Activated CD8-positive, alpha-beta memory T cell treated with anti-CD3 and anti-CD28 coated beads, Interleukin-2, amount 50 U/mL, for 1 hour (primary cell): ENCODE measurements around the gene VPS41.

Experiments used
- DNase-seq: peaks from one replicate; pipeline ENCODE4 v3.0.0-alpha.2; 2020; ENCODE audit errors: extremely low read depth

The VPS41 gene

DNA sequence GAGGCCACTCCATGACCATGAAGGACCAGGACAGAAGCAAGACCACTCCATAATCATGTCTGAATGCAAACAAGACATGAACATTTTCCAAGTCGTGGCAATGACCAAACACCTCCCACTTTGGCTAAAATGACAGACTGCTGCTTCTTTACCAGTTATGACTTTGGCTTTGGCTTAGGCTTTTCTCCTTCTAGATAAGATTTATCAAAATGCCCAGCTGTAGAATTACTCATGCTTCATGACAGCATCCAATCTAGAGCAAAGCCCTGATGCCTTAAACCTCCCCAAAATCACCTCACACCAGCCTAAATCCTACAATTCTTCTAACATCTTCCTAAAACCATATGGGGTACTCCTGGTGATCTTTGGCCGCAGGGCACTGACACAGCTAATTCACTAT, 102.1 kb downstream of the VPS41 start:
- DNase-seq, result no peak

DNA sequence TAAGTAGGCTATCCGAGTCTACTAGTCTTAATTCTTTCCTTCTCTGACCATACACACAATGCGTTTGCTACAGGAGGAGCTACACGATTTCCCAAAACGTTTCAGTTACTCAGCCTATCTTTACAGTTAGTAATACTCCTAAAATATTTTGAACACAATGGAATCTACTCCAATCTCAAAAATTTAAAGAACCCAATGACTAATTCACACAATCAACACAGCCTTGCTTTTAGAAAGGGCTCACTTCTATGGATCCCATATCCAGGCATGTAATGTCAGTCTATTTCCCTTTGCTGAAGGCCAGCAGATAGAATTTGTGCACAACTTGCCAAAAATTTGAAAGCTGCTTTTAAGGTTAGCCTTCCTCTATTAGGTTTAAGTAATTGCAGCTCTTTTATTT, 107.2 kb downstream of the VPS41 start:
- no peak for DNase-seq

DNA sequence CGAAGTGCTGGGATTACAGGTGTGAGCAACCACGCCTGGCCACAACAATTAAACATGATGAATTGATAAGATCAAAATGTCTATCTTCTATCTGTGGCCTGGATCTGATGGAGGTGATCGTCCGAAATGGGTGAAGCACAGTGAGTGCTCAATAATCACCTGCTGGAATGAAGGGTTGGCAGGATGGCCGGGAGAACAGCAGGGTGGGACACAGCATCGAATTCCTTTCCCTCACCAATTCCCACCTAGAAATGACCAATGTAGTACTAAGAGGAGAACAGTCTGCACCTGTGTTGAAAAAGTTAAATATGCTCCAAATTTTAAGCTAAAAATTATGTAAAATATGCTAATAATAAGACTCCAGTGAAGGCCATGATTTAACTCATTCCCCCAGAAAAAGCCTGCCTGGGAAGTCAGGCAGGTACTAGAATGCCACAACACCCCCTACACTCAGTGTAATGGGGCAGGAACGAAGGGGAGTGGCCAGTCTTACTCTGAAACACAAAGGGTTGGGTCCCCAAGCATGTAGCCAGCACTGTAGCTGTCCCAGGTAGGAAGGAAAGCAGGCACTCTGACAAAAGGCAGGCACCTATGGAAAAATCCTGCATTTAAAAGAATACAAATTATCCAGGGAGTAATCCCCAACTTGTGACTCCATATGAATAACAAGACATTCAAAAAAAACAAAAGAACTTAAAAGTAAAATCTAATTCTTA, 110.3 kb downstream of the VPS41 start:
- DNase-seq, result no peak

DNA sequence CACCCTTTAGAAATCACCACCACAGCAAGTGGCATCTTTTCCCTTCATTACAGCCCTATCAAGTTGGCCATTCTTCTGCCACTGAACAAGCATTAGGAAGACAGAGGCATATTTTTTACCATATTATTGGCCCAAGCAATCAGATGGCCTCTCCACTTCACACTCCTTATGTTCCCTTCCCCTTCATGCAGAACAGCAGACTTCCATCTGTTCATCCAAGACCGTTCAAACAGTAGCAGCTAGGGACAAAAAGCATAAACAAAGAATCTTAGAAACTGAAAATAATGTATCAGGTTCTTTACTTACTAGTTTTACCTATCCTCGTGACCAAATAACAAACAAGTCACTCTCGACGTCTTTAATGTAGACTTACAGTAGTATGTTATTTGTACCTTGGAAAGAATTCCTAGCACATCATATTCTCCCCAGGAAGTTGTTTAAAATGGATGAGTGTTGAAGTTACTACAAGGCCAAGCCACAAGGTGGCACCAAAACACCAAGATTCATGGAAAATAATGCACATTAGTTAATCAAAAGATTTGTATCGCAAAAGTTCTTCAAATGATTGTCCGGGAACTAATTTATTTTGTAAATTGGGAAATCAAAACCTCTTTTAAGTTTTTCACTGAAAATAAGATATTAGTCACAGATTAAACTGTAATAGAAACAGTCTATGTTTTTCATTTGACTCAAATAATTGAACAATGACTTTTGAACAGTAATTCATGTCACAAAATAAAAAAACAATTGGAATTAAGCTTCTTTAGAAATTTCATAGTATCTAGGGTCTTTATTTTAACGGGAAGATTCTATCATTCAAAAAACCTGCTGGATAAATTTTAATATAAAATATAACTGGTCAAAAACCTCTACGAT, 112.1 kb downstream of the VPS41 start:
- DNase-seq, result no peak

DNA sequence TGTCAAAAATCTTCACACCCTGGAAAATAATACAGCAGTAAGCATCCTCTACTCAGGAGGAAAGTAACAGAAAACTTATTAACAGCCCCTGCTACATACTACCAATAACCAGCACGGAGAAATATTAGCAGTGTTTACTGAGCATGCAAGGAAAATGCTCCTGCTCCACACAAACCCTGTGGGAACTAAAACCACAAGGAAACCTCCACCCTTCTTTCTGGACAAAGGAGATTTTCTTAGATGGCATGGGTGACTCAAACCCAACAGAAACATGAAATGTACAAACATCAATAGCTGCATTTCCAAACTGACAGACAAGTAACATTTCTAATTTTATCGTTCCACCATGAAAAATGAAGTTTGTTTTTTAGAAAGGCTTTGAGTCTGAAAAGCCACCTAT, 113.4 kb downstream of the VPS41 start:
- no peak for DNase-seq

DNA sequence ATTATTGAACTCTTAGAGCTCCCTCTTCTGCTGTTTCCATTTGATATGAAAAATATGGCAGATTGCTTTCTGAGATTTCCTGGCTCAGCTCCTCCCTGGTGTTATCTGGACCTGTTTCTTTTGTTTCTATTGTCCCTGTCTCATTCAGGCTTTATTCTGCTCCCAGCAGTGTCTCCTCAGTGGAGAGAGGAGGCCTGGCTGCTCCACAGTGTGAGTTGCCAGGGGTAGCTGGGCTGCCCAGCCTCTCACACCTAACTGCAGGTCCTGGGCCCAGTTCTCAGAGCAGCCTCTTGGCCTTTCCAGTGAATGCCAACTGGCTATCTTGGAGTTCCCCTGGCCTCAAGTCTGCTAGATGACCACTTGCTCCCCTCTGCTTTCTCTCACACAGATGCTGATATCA, 127.0 kb downstream of the VPS41 start:
- DNase-seq, result no peak

DNA sequence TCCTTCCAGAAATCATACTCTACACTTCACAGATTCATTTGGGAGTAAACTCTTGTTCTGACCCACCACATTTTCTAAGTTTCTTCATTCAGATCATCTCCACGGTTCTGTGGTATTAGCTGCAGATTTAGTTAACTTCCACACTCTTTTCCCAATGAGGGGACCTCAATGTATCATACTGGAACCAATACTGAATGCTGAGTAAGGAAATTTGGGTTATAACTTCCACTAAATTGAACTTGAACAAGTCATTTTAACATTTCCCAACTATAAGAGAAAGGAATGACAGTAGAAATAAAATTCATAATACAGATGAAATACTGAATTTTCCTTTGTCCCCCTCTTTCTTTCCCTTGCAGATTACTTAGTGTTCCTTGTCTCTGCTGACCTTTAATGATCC, 131.4 kb downstream of the VPS41 start:
- DNase-seq, result no peak

DNA sequence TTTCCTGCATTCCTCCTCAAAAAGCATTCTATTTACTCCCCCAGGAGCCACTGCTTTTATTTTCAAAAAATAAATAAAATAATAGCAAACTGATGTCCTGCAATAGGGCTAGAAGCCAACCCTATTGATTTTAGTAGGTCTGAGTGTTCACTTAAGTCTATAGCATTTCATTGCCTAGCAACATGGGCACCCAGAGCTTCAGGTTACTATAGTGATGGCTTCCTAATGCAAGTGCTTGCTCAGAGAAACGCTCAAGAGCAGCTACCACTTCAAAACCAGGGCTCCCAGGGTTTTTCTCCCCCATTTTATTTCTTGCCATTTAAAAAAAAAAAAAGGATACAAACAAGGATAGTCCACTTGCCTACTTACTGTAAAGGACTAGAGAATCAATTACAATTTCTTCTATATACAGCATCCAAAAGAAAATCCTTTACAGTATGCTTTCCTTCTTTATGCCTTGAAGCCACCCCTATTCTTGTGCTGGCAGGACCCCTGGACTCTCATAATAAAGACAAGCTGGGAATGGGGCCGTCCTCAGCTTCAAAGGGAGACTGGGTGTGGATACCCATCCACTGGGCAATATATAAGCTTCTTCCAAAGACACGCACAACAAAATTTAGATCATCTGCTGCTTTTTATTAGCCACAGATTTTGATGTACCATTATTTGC, 133.3 kb downstream of the VPS41 start:
- DNase-seq, result no peak

DNA sequence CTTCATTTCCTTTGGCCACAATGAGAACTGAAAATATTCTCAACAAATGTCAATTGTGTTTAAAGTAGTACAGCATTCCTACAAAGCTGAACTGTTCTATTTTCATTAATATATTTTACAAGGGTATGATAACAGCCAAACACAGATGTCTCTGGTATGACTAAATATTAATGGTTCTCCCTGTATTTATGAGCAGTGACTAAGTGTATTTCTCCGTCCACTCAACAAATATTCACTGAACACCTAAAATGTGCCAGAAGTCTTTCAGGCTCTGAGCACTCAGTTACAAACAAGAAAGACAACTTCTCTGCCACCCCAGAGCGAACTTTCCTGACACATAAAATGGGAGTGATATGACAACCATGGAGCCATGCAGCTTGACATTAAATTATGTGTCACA, 135.6 kb downstream of the VPS41 start:
- DNase-seq, result no peak

DNA sequence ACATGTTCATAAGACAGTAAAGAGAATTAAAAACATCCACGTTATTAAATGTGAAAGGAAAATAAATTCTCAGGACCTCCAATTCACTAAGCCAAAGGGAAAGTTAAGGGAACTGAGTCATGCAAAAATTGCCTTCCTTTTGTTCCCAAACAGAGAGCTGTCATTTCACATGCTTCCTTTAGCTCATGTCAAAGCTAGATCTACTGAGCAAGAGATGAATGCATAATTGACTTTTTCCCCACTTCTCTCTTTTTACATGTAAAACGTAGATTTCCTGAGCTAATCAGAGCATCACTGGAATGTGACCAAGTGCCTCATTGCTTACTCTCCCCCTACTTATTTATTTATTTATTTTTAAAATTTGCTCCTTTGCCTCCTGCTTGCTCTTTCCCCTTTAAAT, 148.8 kb downstream of the VPS41 start:
- DNase-seq, result no peak

DNA sequence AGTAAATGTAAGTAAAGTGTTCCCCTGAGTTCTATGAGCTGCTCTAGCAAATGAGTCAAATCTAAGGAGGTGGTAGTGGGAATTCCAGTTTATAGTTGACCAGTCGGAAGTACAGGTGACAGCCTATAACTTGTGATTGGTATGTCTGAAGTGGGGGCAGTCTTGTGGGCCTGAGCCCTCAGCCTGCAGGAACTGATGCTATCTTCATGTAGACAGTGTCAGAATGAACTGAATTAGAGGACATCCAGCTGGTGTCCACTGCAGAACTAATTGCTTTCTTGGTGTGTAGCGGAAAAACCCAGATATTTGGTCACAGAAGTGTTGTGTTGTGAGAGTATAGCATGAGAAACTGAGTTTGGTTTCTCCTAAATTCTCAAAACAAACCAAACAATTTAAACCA, 150.0 kb downstream of the VPS41 start:
- DNase-seq, result no peak

DNA sequence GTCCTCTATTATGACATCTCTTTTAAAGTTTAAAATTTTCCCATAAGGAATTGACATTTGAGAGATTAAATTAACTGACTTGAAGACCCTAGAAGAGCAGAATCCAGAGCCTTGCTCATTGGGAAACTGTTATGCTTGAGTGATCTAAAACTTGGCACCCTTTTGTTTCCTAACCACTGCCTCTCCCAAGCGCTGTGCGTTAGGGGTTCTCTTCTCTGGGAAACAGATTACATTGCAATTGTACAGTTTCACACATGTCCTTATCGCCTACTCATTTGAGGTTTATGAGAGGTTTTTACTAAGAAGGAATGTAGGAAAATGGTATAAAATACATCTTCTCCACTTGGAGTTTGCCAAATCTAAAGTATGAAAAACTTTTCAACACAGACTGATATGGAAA, 151.1 kb downstream of the VPS41 start:
- DNase-seq, result no peak

DNA sequence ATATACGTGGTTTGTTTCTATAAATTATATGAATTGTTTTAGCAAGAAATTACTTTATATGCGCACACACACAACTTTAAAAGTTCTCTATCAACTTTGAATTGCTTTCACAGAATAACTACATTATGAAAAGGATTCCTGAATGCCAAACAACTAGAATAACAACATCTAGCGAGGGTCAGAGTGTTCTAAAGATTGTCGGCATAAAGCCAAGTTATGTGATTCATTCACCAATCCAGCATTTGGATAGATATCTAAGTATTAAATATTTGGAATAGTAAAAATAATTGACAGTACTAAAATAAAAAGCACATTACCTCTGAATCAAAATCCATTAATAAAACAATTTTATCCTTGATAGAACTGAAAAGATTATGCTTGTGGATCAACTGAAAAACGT, 152.5 kb downstream of the VPS41 start:
- no peak for DNase-seq

DNA sequence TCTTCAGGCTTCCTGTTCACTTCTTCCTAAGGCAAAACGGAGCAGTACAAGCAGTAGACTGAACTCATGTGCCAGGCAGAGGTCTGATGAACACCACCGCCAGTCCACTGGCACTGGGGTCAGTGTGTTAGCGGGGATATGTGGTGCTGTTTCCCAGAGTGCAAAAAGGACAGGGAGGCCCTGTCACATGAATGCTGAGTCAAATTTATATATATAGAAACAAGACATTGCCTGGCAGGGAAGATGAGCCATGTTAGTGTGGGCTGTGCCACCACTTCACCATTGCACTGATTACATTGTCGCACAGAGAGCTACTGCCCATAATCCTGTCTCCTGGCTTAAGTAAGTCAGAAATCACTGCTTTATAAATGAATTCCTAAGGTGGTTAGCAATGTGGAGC, 155.6 kb downstream of the VPS41 start:
- DNase-seq, result no peak

DNA sequence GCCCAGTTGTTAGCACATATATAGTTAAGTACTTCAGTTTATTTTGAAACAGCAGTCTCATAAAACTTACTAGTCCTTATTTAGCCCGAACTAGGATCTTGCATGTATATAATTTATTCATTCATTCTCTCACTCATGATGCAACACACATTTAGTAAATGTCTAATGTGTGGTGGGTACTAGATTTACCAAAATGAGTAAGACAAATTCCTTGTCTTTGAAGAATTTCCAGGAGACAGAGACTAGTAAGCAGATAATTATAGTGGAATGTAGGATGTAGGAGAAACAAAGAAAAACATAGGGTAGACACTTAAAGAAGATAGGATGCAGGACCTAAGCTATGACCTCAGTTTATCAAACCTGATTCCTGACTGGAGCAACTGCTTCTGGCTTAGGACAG, 157.6 kb downstream of the VPS41 start:
- no peak for DNase-seq

DNA sequence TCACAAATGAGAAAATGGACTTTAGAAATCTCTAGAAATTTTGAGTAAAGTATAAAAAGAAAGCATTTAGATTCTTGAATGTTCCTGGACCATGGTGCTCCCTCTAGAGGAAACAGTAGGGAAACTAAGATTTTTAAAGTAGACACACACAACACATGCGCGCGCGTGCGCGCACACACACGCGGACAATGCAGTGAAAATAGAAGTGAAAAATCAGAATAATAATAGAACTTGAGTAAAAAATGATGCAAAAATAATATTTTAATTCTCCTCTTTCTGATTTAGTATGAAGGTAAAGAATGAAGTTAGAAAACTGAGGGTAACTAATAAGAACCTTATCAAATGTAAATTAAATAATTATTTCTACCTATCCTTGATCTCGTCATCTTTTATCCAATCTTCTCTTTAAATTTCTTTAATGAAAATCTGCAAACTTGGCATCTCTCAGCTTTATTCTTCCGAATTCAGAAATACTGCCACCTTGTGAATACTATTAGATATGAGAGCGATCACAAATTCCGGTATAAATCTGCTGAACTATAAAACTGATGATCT, 160.9 kb downstream of the VPS41 start:
- no peak for DNase-seq

DNA sequence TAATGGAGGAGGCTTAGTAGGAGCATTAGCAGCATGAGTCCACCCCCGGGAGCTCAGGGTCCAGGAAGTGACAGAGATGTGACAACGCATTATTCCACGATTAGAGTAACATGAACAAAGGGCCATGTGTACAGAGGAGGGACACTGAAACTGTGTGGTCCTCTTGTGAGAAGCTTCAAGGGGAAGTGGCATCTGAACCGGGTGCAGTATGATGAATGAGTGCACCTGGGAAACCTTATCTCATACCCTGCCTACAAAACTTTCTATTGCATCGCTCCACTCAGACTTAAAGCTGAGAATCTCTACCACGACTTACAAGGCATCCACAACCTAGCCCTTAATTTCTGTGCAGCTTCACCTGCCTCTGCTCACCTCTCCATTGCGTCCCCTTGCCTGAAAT, 162.6 kb downstream of the VPS41 start:
- DNase-seq, result no peak

DNA sequence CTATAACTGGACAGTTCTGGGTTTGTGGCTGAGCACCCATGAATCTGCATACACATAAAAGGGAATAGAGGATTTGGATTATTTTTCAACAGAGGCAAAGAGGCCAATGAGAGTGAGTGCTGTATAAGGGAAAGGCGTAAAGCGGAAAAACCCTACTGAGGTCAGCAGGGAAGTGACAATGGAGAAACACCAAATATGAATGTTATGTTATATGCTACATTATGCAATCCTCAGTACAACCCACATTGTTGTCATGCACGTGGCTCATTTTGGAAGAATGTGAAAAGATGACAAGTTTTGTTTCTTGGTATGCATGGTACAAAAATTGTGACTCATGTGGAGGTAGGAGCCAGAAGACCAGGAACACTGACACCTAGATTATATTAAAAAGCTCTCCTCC, 164.2 kb downstream of the VPS41 start:
- DNase-seq, result no peak

DNA sequence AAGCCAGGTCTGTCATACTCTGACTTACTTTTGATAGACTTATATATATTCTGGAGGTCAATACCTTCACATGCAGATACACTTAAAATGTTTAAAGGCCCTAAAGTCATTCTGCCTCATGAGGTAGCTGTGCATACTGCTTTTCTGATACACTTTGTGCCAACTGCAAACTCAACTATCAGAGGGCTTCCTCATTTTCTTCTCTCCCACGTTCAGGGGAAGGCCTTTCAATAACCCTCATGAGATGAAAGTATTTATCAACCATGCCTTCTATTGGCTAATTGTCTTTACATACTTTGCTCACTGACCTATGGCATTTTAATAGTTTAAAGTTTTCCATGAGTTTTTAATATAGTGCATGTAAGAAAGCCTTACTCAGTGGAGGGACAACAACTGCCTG, 165.1 kb downstream of the VPS41 start:
- no peak for DNase-seq

DNA sequence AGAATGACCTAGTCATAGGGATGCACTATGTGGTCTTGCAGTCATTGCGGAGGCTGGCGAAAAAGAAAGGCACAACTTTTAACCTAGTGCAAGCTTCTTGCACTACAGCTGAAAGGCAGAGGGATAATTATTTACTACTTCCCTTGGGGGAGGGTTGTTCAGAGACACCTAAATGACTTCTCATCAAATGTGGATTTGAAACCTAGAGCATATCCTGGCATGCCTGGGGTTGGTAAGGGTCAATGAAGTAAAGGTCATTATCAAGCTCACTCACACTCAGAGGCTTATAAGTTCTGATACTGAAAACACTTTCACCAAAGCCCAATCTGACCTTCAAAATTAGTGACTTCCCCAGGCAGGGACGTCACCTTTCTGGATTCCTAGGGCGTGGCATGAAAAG, 168.9 kb downstream of the VPS41 start:
- no peak for DNase-seq

DNA sequence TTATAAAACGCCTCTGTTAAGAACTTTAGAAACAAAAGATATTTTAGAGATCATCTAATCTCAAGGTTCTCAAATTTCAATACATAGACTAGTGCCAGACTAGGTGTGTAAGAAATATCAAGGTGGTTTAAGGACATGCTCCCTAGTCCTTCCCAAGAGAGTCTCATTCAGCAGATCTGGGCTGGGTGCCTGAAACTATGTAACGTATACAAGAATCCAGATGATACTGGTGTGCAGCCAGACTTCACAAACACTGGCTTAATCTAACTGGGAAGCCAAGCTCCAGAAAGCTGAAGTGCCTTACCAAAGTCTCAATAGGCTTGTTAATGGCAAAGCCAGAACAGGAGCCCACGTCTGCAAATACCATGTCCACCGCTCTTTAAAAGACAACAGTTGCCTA, 172.9 kb downstream of the VPS41 start:
- DNase-seq, result no peak

DNA sequence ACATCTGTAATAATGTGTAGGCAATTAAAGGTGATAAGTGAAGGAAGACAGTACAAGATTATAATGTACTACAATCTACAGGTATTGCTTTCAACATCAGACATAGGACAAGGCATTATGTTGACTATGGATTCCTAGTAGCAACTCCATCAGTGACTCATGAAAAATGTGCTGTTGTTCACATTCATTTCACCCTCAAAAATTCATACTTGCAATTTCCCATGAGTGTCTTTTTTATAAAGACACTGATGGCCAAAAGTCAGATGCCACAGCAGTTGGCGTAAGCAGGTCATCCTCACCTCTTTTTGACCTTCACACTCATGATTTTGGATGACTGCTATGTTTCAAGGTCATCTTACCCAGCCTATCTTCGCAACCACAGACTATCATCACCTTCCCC, 177.8 kb downstream of the VPS41 start:
- no peak for DNase-seq

DNA sequence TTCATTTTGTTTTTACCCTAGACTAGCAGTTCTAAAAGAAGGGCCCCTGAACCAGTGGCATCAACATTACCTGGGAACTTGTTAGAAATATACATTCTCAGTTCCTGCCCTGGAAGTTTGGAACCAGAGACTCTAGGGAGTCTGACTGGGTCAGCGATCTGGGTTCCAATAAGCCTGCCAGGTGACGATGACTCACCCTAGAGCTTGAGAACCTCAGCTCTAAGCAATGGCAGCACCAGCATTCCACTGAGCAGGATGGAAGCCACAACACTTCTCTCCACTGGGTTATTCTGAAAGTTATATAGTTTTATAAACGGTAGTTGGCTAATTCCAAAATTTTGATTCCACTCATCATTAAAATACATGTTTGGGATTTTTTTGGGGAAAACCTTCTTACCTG, 180.8 kb downstream of the VPS41 start:
- DNase-seq, result no peak
